Activated T-helper 1 cell treated with Interleukin-2 at 50 U/mL for 16 hours (primary cell): ENCODE results near the gene FKBP2.

Experiments used
- DNase-seq: peaks from one replicate; pipeline ENCODE4 v3.0.0-alpha.2; 2020; ENCODE audit warnings: low read depth

The FKBP2 gene

DNA sequence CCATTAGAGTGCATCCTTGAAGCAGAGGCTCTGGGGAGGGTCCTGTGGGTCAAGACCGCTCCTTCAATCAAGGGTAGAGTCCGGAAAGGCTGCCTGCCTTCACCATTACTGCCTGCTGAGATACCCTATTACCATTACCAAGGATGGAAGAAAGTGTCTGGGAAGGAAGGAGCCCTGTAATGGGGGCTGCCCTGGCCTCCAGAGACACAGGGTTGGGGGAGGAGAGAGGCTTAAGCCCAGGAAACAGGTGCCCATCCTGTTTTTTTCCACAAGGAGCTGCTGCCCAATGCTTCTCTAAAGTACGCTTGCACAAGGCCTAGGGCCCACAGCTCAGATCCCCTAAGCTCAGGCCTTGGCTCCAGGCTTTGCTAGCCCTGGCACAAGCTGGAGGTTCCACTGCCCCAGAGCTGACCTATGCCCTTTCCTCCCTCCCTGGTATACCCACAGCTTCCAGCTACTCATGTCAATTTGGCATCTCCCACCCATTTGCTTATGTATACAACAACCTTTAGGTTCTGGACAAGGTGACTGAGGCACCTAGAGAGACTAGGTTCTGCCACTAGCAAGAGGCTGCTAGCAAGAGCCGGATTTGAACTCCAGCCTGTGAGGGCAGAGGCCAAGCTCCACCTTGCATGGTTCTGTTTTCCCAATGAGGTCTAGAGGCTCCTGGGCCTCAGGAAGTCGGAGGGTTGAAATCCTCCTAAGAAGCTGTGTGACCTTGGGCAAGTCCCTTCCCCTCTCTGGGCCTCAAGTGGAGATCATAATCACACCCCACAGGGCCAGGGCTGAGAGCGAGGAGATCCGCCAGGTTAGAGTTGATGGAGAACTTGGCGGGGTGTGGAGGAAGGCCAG lies 8.9 kb downstream of the FKBP2 start:
- no peak for DNase-seq

DNA sequence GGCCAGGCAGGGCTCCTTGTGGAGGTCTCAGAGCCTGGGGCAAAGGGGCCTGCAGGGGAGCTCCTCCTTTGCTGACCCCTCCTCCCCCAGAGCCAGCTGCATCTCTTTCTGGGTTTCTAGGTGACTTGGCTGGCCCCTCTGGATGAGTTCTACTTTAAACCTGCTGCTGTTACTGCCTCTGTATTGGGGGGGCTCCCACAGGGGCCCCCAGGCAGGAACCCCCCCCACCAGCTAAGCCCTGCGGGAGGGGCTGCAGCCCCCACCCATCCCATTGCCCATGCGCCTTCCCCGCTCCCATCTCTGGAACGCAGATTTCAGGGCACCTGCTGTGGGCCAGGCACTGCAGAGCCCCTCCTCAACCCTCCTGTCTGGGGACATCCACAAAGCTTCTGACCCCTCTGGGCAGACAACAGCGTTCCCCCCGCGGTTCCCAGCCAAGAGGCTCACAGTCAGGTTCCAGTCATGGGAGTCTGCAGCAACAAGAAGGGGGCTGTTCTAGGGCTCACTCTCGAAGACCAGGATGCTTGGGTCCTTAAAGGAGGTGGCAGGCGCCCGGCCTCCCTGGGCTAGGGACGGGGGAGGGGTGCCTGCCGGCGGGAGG lies 9.6 kb downstream of the FKBP2 start:
- DNase-seq = no peak

GRCh38 chr11:64251016-64251752 lies 10.3 kb downstream of the FKBP2 start, which contains the start of gene PLCB3:
PLCB3 (plus strand) TSS chr11:64251530; CDS start chr11:64251650, 120 bp downstream.
- DNase-seq = peak; percentile 65

DNA sequence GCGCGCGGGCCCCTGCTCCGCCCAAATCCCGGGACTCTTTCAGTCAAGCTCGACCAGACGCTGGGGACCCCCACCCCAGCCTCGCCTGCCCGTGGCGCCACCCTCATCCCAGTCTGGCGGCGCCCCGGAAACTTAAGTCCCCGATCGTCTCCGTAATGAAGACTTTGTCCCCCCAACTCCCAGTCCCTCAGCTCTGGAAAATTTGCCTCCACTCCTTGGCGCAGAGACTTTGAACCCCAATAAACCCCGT lies 10.8 kb downstream of the FKBP2 start:
- no peak for DNase-seq

DNA sequence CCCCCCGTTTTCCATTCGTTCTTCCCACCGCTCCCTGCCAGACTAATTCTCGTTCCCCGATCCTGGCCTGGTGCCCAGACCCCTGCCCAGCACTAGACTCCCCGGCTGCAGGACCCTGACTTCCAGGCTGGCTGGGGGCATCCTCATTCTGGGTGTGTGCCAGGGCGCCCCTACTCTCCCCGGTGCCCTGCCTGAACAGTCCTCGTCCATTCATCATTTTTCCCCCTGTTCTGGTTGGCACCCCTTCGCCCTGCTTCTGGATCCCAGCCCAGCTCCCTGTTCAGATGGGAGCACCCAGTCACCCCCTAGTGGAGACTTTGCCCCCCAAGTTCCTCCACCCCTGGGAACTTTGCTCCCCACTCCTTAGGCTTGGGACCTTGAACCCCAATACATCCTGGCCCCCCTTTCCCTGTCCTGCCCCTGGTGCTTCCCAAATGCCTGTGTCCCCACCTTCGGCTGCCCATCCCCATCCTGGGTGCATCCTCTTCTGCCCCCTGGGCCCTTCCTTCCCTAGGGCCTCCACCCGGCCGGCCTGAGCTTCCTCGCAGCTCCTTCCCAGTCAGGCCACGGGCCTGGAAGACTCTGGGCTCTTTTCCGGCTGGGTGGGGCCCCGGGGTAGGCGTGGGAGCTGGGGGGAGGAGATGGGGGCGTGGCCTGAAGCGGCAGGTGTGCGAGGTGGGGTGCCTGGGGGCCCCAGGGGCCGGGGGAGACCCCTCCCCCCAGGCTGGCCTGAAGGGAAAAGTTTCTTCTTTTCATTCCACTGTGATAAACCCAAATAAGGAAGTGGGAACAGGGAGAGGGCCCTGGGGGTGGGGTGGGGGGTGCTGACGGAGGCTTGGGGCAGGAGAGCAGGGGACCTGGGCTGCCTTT lies 11.3 kb downstream of the FKBP2 start:
- no peak for DNase-seq

- DNase-seq = no peak
These were observed 12.1 kb downstream of the FKBP2 start for GRCh38 chr11:64253043-64253442.

GRCh38 chr11:64253481-64253880 lies 12.6 kb downstream of the FKBP2 start:
- no peak for DNase-seq

DNA sequence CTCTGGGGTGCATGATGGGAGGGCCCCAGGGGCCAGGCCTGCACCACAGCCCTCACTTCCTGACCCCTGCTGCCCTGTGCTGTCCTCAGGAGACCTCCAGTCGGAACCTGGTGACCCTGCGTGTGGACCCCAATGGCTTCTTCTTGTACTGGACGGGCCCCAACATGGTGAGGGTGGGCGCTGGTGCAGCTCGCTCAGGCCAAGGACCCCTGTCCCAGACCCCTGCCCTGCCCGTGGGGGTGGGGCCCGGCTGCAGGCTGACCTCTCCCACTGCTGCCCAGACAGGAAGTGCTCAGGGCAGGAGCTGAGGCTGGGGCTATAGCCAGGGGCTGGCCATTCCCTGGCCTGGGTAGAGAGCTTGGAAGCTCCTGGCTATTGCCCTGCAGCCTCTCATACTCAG lies 13.4 kb downstream of the FKBP2 start:
- DNase-seq = no peak

DNA sequence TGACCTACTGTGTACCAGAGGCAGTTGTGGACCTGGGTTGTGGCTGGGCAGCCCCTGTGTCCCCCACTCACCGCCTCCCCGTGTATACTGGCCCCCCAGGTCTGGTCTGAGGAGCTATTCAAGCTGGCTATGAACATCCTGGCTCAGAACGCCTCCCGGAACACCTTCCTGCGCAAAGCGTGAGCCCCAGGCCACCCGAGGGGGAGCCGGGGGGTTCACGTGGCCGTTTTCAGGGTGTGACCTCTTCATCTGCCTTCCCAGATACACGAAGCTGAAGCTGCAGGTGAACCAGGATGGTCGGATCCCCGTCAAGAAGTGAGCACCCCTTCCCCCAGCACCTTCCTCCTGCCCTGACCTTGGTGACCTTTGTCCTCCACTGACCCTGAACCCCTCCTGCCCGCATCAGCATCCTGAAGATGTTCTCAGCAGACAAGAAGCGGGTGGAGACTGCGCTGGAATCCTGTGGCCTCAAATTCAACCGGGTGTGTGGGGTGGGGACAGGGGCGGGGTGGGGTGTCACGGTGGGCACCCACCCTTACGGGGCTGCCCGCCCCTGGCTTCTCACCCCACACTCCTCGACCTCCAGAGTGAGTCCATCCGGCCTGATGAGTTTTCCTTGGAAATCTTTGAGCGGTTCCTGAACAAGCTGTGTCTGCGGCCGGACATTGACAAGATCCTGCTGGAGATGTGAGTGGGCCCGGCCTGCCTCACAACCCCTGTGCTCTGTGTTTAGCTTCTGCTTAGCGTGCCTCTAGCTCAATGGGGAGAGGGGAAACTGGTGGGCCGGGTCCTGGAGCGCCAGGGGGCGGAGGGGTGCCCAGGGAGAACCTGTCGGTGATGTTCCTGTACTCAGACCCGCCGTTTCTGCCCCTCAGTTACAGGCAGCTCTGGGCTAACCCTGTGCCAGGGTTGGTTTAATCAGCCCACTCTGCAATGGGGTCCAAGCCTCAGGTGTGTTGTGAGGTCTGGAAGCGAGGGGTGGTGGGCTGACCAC lies 14.5 kb downstream of the FKBP2 start:
- no peak for DNase-seq

DNA sequence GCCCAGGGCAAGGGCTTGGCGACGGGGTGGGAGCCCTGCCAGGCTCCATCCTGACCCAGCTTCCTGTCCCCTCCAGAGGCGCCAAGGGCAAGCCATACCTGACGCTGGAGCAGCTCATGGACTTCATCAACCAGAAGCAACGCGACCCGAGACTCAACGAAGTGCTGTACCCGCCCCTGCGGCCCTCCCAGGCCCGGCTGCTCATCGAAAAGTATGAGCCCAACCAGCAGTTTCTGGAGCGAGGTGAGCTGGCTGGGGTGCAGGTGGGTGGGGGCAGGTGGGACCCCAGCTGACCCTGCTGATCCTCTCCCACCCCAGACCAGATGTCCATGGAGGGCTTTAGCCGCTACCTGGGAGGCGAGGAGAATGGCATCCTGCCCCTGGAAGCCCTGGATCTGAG lies 15.4 kb downstream of the FKBP2 start:
- DNase-seq = no peak

DNA sequence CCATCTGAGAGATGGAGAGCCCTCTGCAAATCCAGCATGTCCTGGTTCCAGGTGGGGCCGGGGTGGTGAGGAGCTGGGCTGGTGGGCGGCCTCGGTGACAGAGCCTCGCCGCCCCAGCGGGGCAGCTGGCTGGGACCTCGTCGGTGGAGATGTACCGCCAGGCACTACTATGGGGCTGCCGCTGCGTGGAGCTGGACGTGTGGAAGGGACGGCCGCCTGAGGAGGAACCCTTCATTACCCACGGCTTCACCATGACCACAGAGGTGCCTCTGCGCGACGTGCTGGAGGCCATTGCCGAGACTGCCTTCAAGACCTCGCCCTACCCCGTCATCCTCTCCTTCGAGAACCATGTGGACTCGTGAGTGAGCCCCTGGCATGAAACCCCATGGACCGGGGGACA lies 17.5 kb downstream of the FKBP2 start:
- DNase-seq = no peak

- no peak for DNase-seq
These were observed 18.1 kb downstream of the FKBP2 start for GRCh38 chr11:64258946-64259532.

- DNase-seq = no peak
These were observed 18.7 kb downstream of the FKBP2 start for GRCh38 chr11:64259533-64260067.

DNA sequence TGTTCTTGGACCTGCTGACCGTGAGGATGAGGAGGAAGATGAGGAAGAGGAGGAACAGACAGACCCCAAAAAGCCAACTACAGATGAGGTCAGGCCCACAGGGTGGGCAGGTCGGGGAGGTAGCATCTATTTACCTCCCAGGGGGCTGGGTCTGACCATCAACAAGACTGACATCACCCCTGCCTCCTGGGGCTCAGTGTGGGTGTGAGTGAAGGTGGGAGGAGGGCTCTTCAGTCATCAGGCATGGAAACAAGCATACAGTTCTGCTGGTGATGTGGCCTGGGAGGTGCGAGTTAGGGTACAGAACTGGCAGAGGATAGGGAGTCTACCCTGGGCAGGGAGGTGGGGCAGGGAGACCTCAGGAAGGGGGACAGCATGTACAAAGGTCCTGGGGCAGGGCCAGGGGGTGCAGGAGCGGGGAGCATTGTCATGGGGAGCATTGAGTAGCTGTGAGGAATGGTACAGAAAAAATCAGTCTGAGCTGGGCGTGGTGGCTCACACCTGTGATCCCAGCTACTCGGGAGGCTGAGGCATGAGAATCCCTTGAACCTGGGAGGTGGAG lies 19.3 kb downstream of the FKBP2 start:
- no peak for DNase-seq

- no peak for DNase-seq
These were observed 20.7 kb downstream of the FKBP2 start for GRCh38 chr11:64261556-64262080.

- no peak for DNase-seq
These were observed 21.5 kb downstream of the FKBP2 start for GRCh38 chr11:64262271-64263002.

GRCh38 chr11:64263021-64263946 lies 22.4 kb downstream of the FKBP2 start:
- DNase-seq = no peak

DNA sequence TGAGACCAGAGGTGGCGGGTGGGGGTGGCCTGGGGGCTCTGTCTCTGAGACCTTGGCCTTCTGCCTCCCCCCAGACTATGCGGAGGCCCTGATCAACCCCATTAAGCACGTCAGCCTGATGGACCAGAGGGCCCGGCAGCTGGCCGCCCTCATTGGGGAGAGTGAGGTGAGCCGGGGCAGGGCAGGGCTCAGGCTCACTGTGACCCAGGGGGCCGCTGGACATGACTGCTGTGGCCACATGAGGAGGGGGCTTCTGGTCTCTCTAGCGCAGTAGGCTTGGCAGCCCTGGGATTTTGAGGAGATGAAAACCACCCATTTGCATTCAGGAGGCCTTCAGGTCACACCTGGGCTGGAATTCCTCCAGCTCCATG lies 23.0 kb downstream of the FKBP2 start:
- DNase-seq = no peak
